Tibial artery (tissue), 4 donors: Measurements from ENCODE around the gene ACSBG1.

Experiments used
- DNase-seq, 2 donors: peaks; one replicate each; pipeline ENCODE4 v3.0.0-alpha.2; 2019
- H3K27ac ChIP-seq, 2 donors: fragments of 200-600 bp; sonication (generic) in 1 of 2; 1 replicate in 1 of 2; 2 replicates in 1 of 2; pipeline ENCODE4 v1.5.1; 2018 to 2019; ENCODE audit warnings: mild to moderate bottlenecking in 1 of 2
- H3K27me3 ChIP-seq, 2 donors: fragments of 200-600 bp; sonication (generic) in 1 of 2; one replicate each; pipeline versions ENCODE4 v1.5.1 to v1.6.0; 2016 to 2019
- H3K36me3 ChIP-seq, 3 donors: fragments of 200-600 bp; sonication (generic) in 2 of 3; one replicate each; pipeline ENCODE4 v1.5.1; 2016 to 2019; ENCODE audit warnings: mild to moderate bottlenecking in 2 of 3
- H3K4me1 ChIP-seq, 4 donors: fragments of 200-600 bp; sonication (generic) in 2 of 4; 1 replicate in 3 of 4; 2 replicates in 1 of 4; pipeline ENCODE4 v1.5.1; 2016 to 2019
- H3K4me3 ChIP-seq, 2 donors: fragments of 200-600 bp; sonication (generic) in 1 of 2; 1 replicate in 1 of 2; 2 replicates in 1 of 2; pipeline ENCODE4 v1.5.1; 2018 to 2019; ENCODE audit warnings: mild to moderate bottlenecking in 2 of 2
- H3K9me3 ChIP-seq, 3 donors: fragments of 200-600 bp; sonication (generic) in 1 of 3; one replicate each; pipeline ENCODE4 v1.5.1; 2016 to 2019
- intact Hi-C: fragments of 100-400 bp; cut with DNase I; formaldehyde crosslinking; loops from one replicate; pipeline ENCODE4 v1.15.0; 2023; ENCODE audit warnings: low total_unique reads
- TF ChIP-seq, protein P1 (sequence below), 2 experiments: fragments of 200-600 bp in 1 of 2; fragments of 450-650 bp in 1 of 2; IDR thresholded peaks; one replicate each; pipeline ENCODE4 v1.5.1; 2017 to 2019; ENCODE audit warnings: antibody characterized with exemption in 2 of 2, mild to moderate bottlenecking in 1 of 2, moderate library complexity in 1 of 2

The ACSBG1 gene

GRCh38 chr15:78206326-78207109, 27.8 kb downstream of the ACSBG1 start:
- Histone ChIP-seq H3K36me3 (no peaks in the 10 kb centered on the region), H3K27ac (no peak overlapping the region), H3K27me3 (no peaks in the 10 kb centered on the region), H3K4me3 (no peak overlapping the region), H3K4me1 (peaks cover 0 to 7% (median 0%) of the 10 kb centered on the region in 4 donors), H3K9me3 (no peaks in the 10 kb centered on the region)
- intact Hi-C loops, result no loop called here
- DNase-seq, result no peak
- TF ChIP-seq, protein P1, sequence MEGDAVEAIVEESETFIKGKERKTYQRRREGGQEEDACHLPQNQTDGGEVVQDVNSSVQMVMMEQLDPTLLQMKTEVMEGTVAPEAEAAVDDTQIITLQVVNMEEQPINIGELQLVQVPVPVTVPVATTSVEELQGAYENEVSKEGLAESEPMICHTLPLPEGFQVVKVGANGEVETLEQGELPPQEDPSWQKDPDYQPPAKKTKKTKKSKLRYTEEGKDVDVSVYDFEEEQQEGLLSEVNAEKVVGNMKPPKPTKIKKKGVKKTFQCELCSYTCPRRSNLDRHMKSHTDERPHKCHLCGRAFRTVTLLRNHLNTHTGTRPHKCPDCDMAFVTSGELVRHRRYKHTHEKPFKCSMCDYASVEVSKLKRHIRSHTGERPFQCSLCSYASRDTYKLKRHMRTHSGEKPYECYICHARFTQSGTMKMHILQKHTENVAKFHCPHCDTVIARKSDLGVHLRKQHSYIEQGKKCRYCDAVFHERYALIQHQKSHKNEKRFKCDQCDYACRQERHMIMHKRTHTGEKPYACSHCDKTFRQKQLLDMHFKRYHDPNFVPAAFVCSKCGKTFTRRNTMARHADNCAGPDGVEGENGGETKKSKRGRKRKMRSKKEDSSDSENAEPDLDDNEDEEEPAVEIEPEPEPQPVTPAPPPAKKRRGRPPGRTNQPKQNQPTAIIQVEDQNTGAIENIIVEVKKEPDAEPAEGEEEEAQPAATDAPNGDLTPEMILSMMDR (IDR thresholded peaks at IDR 0.05), result no peak

- no peaks in the 10 kb centered on the region for H3K36me3 ChIP-seq
- no peaks in the 10 kb centered on the region for H3K27me3 ChIP-seq
- no peak for DNase-seq
- intact Hi-C loops, result no loop called here
- peaks cover 0 to 7% (median 0%) of the 10 kb centered on the region in 4 donors for H3K4me1 ChIP-seq
- no peak overlapping the region for H3K27ac ChIP-seq
- no peaks in the 10 kb centered on the region for H3K9me3 ChIP-seq
- no peak overlapping the region for H3K4me3 ChIP-seq
- TF ChIP-seq, protein P1 (IDR thresholded peaks at IDR 0.05), result no peak
Observed at GRCh38 chr15:78205856-78206255, 28.5 kb downstream of the ACSBG1 start.

GRCh38 chr15:78205337-78205736, 29.0 kb downstream of the ACSBG1 start:
- TF ChIP-seq, protein P1 (IDR thresholded peaks at IDR 0.05), result no peak
- no peak overlapping the region for H3K27ac ChIP-seq
- no peak overlapping the region for H3K4me3 ChIP-seq
- no peaks in the 10 kb centered on the region for H3K9me3 ChIP-seq
- DNase-seq, result no peak
- no peaks in the 10 kb centered on the region for H3K27me3 ChIP-seq
- peaks cover 0 to 7% (median 0%) of the 10 kb centered on the region in 4 donors for H3K4me1 ChIP-seq
- no peaks in the 10 kb centered on the region for H3K36me3 ChIP-seq
- intact Hi-C loops, result no loop called here

DNA sequence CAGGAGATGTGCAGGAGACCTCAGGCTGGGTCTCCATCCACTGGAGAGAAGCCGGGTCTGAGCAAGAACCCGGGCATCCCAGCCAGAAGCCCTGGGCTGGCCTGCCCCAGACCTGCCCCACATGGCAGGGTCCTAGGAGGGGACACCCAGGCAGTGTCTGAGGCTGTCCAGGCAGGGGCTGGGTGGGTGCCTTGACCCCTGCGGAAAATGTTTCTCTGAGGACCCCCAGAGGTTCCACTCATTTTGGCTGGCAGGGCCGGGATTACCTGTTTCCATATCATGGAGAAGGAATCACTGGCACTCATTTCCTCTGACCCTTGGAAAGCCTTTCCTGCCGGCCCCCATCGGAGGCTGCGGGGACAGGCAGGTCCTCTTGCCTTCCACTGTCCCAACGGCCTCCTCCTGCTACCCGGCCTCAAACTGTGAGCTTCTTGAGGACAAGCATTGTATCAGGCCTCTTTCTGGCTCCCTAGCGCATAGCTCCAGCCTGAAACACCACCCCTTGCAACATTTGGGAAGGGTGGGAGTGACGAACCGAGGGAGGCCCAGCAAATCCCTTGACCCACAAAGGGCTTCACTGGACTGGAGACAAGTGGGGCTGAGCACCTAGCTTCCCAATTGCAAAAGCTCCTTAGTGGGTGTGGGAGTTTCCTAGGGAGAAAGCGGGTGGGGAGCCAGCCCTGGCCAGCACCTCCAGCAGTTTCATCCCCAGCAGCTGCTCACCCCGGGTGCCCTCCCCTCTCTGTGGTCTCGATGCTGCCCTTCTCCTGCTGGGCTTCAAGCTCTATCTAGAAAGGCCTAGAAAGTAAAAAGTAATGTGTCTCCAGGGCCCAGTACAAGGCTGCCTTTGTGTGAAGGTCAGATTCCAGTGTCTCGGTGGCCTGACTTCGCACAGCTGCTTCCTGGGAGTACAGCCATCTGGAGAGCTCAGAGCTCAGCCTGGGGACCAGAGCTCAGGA, 29.7 kb downstream of the ACSBG1 start:
- no peaks in the 10 kb centered on the region for H3K36me3 ChIP-seq
- H3K9me3 ChIP-seq, result no peaks in the 10 kb centered on the region
- intact Hi-C loops, result no loop called here
- DNase-seq, result no peak
- H3K27me3 ChIP-seq, result no peaks in the 10 kb centered on the region
- H3K4me3 ChIP-seq, result no peak overlapping the region
- TF ChIP-seq, protein P1 (IDR thresholded peaks at IDR 0.05), result no peak
- H3K27ac ChIP-seq, result no peak overlapping the region
- H3K4me1 ChIP-seq, result peaks cover 0 to 4% (median 0%) of the 10 kb centered on the region in 4 donors

DNA sequence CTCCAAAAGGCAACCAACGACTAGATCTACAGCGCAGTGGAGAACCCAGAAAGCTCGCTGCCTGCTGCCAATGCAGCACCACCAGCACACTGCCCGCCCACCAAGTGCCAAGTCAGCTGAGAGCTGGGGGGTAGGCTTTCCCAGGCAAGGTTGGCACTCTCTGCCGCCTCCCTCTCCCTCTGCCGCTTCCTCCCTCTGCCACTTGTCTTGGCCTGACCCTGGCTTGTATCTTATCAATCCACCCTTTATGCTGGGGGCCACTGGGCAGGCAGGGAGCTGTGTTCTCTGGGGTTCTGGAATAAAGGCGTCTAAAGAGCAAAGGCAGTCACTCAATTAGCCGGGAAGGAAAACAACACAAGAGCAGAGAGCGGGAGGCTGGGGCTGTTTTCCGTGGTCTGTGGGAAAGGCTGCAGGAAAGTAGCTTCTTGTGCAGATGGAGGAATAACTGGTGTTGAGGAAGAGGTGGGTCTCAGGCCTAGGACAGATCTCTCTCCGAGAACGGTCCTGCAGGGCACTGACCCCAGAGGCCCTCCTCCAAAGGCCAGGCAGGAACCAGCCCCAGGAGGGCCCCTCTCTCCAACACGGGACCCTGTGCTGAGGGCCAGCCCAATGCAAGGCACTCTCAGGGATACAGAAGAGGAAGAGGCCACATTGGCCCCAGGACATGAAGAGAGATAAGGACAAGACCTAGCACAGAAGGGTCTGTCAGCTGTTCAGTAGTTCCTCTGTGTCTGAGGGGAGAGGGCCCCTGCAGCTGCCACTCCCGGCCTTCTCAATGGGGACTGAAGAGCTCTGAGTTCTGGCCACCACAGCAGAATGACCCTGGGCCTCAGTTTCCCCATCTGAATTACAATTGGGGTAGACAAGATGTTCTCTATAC, 30.8 kb downstream of the ACSBG1 start:
- DNase-seq, result no peak
- no peaks in the 10 kb centered on the region for H3K27me3 ChIP-seq
- no peak overlapping the region for H3K27ac ChIP-seq
- peaks cover 0 to 4% (median 0%) of the 10 kb centered on the region in 4 donors for H3K4me1 ChIP-seq
- no peaks in the 10 kb centered on the region for H3K9me3 ChIP-seq
- TF ChIP-seq, protein P1 (IDR thresholded peaks at IDR 0.05), result no peak
- no peaks in the 10 kb centered on the region for H3K36me3 ChIP-seq
- intact Hi-C loops, result no loop called here
- H3K4me3 ChIP-seq, result no peak overlapping the region
